Activated CD4-positive, alpha-beta memory T cell treated with anti-CD3 and anti-CD28 coated beads for 36 hours (primary cell): ENCODE data around the gene SELENOT. TPM values are rescaled to one million over a fixed set of nuclear protein-coding genes. Genes with fewer than 3 reads are reported as not detected.

Experiments used
- total RNA-seq, 2 experiments: library from RNA; stranded (reverse); gene quantifications; one replicate each; pipeline ENCODE4 v1.2.3, GENCODE V29; 2021

Gene SELENOT
- total RNA-seq, 2 experiments from 2014 or later = 105 to 111 TPM

Other genes with a start within 250 kb of the SELENOT start
- 10 to 100 TPM; 12.3 to 13.7 TPM for gene TSC22D2, start 195.0 kb upstream of the SELENOT start, total RNA-seq
- gene SERP1, start 56.8 kb upstream of the SELENOT start, total RNA-seq = 100 to 1,000 TPM; 100 to 111 TPM
- 100 to 1,000 TPM; 131 to 137 TPM for gene EIF2A, start 56.5 kb upstream of the SELENOT start, total RNA-seq
- gene ERICH6, start 100.6 kb downstream of the SELENOT start, total RNA-seq = not detected
- 10 to 100 TPM; 74.0 to 74.9 TPM for gene SIAH2, start 159.8 kb downstream of the SELENOT start, total RNA-seq